Naive thymus-derived CD8-positive, alpha-beta T cell (primary cell): ENCODE results near the gene PARD3B. TPM values are rescaled to one million over a fixed set of nuclear protein-coding genes. Genes with fewer than 3 reads are reported as not detected.

Experiments
- ATAC-seq, 2 donors: fragments of 150-1000 bp; cut with Tn5 transposase in 1 of 2; sonication (Bioruptor Pico), chemical (Tn5 transposase) in 1 of 2; 1 replicate in 1 of 2; 2 replicates in 1 of 2; pipeline ENCODE4 v1.10.0; 2021; ENCODE audit warnings: mild to moderate bottlenecking in 2 of 2, moderate library complexity in 2 of 2
- POLR2A ChIA-PET: fragments of 350-600 bp; sonication (Branson Sonifier 250); formaldehyde crosslinking; loops from one replicate; lab custom pipeline; 2021; ENCODE audit warnings: antibody characterized with exemption; lab: Charles Lee
- DNase-seq, 10 donors: peaks; one replicate each; pipeline versions ENCODE4 v3.0.0 to v3.0.0-alpha.2; 2020 to 2022
- H3K27ac Mint-ChIP-seq, 10 donors: one replicate each; pipeline ENCODE4 v1.8.0; 2020 to 2022; ENCODE audit warnings: mild to moderate bottlenecking in 10 of 10, mixed read lengths in 10 of 10, moderate library complexity in 4 of 10, inconsistent platforms in 1 of 10
- H3K27me3 Mint-ChIP-seq, 5 donors: one replicate each; pipeline ENCODE4 v1.8.0; 2021 to 2022; ENCODE audit warnings: mixed read lengths in 5 of 5
- H3K36me3 Mint-ChIP-seq, 3 donors: one replicate each; pipeline ENCODE4 v1.8.0; 2020 to 2022; ENCODE audit warnings: mixed read lengths in 3 of 3, mild to moderate bottlenecking in 2 of 3, inconsistent platforms in 1 of 3
- H3K4me1 Mint-ChIP-seq, 4 donors: one replicate each; pipeline ENCODE4 v1.8.0; 2021 to 2022; ENCODE audit warnings: mixed read lengths in 4 of 4
- H3K4me3 Mint-ChIP-seq, 10 donors: one replicate each; pipeline ENCODE4 v1.8.0; 2020 to 2022; ENCODE audit warnings: mild to moderate bottlenecking in 10 of 10, mixed read lengths in 10 of 10, moderate library complexity in 6 of 10, inconsistent platforms in 1 of 10
- H3K9me3 Mint-ChIP-seq, 9 donors: one replicate each; pipeline ENCODE4 v1.8.0; 2020 to 2022; ENCODE audit warnings: mixed read lengths in 9 of 9, mild to moderate bottlenecking in 3 of 9, inconsistent platforms in 1 of 9, moderate library complexity in 1 of 9
- polyA plus RNA-seq, 3 donors: library from polyadenylated mRNA; unstranded; fragments of 300-500 nt; fragmentation: Illumina TruSeq; gene quantifications; one replicate each; pipeline ENCODE4 v1.2.3, GENCODE V29; 2021
- total RNA-seq, 8 experiments: library from RNA in 2 of 8; stranded (reverse) in 2 of 8; gene quantifications; one replicate each; pipeline ENCODE4 v1.2.3 and lab custom pipeline; 2021 to 2026

The PARD3B gene
- total and polyA plus RNA-seq, 5 experiments from 2014 or later, result 0.22 to 3.8 (median 1.3) TPM; not detected in 1

DNA sequence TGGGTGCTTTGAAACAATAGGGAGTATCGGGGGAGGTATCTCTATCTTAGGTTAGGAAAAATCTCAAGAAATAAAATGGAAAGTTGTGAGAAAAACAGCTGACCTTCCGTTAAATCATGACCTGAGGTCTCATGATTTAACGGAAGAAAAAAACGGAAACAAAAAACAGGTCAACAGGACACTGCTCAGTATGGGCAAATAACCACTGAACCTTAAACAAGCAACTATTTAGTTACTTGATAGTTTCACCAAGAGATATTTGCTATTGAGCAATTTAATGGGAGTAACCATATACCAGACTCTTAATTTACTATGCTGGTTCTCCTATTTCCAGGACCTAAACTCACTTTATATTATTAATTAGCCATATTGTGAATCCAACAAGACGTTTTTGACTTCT, 150.8 kb downstream of the PARD3B start:
- no peak overlapping the region for H3K4me3 Mint-ChIP-seq
- peaks cover 4 to 11% (median 10%) of the 10 kb centered on the region in 4 donors for H3K4me1 Mint-ChIP-seq
- peaks cover 0 to 3% (median 0%) of the 10 kb centered on the region in 9 donors for H3K9me3 Mint-ChIP-seq
- peaks cover 0 to 1% (median 0%) of the 10 kb centered on the region in 5 donors for H3K27me3 Mint-ChIP-seq
- no peak for ATAC-seq
- POLR2A ChIA-PET, result no interaction called here
- no peak for DNase-seq
- H3K36me3 Mint-ChIP-seq, result no peaks in the 10 kb centered on the region
- no peak overlapping the region for H3K27ac Mint-ChIP-seq

GRCh38 chr2:204705243-204705932, 160.1 kb downstream of the PARD3B start:
- H3K36me3 Mint-ChIP-seq, result no peaks in the 10 kb centered on the region
- no peak for DNase-seq
- H3K27ac Mint-ChIP-seq, result peak overlapping the region in 1 of 10 donors; percentile 36
- peaks cover 0 to 5% (median 0%) of the 10 kb centered on the region in 5 donors for H3K27me3 Mint-ChIP-seq
- no peak overlapping the region for H3K4me3 Mint-ChIP-seq
- H3K4me1 Mint-ChIP-seq, result no peaks in the 10 kb centered on the region
- H3K9me3 Mint-ChIP-seq, result no peaks in the 10 kb centered on the region
- no peak for ATAC-seq
- POLR2A ChIA-PET, result no interaction called here

- Mint-ChIP-seq H3K27ac (no peak overlapping the region), H3K9me3 (no peaks in the 10 kb centered on the region), H3K36me3 (no peaks in the 10 kb centered on the region), H3K27me3 (peaks cover 0 to 5% (median 0%) of the 10 kb centered on the region in 5 donors), H3K4me3 (no peak overlapping the region), H3K4me1 (no peaks in the 10 kb centered on the region)
- ATAC-seq (no peak), DNase-seq (no peak)
- POLR2A ChIA-PET, result no interaction called here
Measured at GRCh38 chr2:204706939-204707338, 161.7 kb downstream of the PARD3B start.

DNA sequence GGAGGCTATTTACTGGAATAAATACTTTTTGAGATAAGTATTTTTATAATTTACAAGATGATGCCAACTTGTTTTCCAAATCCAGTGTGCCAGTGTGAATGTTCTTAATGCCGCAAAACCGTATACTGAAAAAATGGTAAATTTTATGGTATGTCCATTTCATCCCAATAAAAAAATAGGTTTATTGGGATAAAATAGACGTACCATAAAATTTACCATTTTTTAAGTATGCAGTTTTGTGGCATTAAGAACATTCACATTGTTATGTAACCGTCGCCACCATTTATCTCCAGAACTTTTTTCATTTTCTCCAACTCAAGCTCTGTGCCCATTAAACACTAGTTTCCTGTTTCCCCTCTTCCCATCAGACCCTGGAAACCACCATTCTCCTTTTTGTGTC, 167.9 kb downstream of the PARD3B start:
- H3K4me1 Mint-ChIP-seq, result no peaks in the 10 kb centered on the region
- peak overlapping the region in 1 of 10 donors; percentile 35 for H3K27ac Mint-ChIP-seq
- peaks cover 0 to 8% (median 2%) of the 10 kb centered on the region in 3 donors for H3K36me3 Mint-ChIP-seq
- no peak for DNase-seq
- no peak for ATAC-seq
- H3K27me3 Mint-ChIP-seq, result peaks cover 0 to 2% (median 0%) of the 10 kb centered on the region in 5 donors
- H3K9me3 Mint-ChIP-seq, result peaks cover 0 to 19% (median 0%) of the 10 kb centered on the region in 9 donors
- H3K4me3 Mint-ChIP-seq, result no peak overlapping the region
- POLR2A ChIA-PET, result no interaction called here

GRCh38 chr2:204715361-204715760, 170.1 kb downstream of the PARD3B start:
- POLR2A ChIA-PET, result no interaction called here
- Mint-ChIP-seq H3K27me3 (peaks cover 0 to 4% (median 0%) of the 10 kb centered on the region in 5 donors), H3K4me1 (no peaks in the 10 kb centered on the region), H3K27ac (no peak overlapping the region), H3K36me3 (peaks cover 0 to 8% (median 2%) of the 10 kb centered on the region in 3 donors), H3K4me3 (no peak overlapping the region), H3K9me3 (peaks cover 0 to 19% (median 0%) of the 10 kb centered on the region in 9 donors)
- ATAC-seq, result no peak
- DNase-seq, result no peak

GRCh38 chr2:204717591-204717990, 172.3 kb downstream of the PARD3B start:
- Mint-ChIP-seq H3K27ac (no peak overlapping the region), H3K4me3 (no peak overlapping the region), H3K9me3 (peaks cover 0 to 19% (median 0%) of the 10 kb centered on the region in 9 donors), H3K4me1 (no peaks in the 10 kb centered on the region), H3K36me3 (peaks cover 0 to 8% (median 2%) of the 10 kb centered on the region in 3 donors), H3K27me3 (peaks cover 0 to 4% (median 0%) of the 10 kb centered on the region in 5 donors)
- DNase-seq (no peak), ATAC-seq (no peak)
- POLR2A ChIA-PET, result interaction anchor here (0.6 kb wide), 1 partner anchor 47 kb away, joined by 5 read pairs; no protein-coding TSS in a partner anchor

DNA sequence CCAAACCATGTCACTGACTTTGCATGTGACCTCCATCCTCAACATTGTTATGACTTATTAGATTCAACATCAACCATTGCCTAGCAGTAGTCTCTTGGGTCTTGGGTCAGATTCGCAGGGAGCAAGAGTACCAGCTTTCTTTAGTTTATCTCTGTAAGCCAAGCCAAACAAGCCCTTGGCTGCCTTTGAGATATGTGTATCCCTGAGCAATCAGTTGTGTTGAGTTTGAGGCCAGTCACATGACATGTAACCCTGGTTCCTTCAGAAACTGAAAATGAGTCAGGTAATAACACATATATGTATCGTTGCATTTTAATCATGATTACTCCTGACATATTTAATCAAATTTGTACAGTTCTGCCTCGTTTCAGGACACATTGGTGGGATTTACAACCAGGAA, 173.3 kb downstream of the PARD3B start:
- no peak overlapping the region for H3K4me3 Mint-ChIP-seq
- no peak for DNase-seq
- POLR2A ChIA-PET, result no interaction called here
- no peak overlapping the region for H3K27ac Mint-ChIP-seq
- H3K9me3 Mint-ChIP-seq, result peaks cover 0 to 19% (median 0%) of the 10 kb centered on the region in 9 donors
- ATAC-seq, result no peak
- H3K27me3 Mint-ChIP-seq, result peaks cover 0 to 7% (median 0%) of the 10 kb centered on the region in 5 donors
- H3K36me3 Mint-ChIP-seq, result peaks cover 0 to 8% (median 2%) of the 10 kb centered on the region in 3 donors
- H3K4me1 Mint-ChIP-seq, result no peaks in the 10 kb centered on the region

- no peak overlapping the region for H3K27ac Mint-ChIP-seq
- peaks cover 0 to 8% (median 2%) of the 10 kb centered on the region in 3 donors for H3K36me3 Mint-ChIP-seq
- ATAC-seq (no peak), DNase-seq (no peak)
- POLR2A ChIA-PET, result no interaction called here
- peaks cover 0 to 18% (median 0%) of the 10 kb centered on the region in 9 donors for H3K9me3 Mint-ChIP-seq
- H3K27me3 Mint-ChIP-seq, result peaks cover 0 to 7% (median 0%) of the 10 kb centered on the region in 5 donors
- no peaks in the 10 kb centered on the region for H3K4me1 Mint-ChIP-seq
- no peak overlapping the region for H3K4me3 Mint-ChIP-seq
Measured at GRCh38 chr2:204720874-204721273, 175.6 kb downstream of the PARD3B start.

DNA sequence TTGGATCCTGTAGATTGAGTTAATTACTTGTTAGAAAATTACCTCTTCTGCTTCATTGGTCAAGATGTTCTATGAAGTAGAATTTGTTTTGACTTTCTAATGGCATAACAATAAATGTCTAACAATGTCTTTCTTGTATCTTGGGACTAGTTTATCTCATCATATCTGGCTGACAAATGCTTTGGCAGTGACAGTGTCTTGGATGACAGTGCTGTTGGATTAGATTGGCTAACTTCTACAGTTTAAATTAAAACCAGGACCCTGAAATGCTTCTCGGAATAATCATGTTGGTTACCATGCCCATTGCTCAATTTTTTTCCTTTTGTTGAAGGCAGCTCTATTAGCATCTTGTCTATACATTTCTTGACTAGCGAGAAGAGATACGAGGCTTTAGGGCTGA, 176.9 kb downstream of the PARD3B start:
- peaks cover 0 to 5% (median 0%) of the 10 kb centered on the region in 3 donors for H3K36me3 Mint-ChIP-seq
- H3K4me1 Mint-ChIP-seq, result no peaks in the 10 kb centered on the region

DNA sequence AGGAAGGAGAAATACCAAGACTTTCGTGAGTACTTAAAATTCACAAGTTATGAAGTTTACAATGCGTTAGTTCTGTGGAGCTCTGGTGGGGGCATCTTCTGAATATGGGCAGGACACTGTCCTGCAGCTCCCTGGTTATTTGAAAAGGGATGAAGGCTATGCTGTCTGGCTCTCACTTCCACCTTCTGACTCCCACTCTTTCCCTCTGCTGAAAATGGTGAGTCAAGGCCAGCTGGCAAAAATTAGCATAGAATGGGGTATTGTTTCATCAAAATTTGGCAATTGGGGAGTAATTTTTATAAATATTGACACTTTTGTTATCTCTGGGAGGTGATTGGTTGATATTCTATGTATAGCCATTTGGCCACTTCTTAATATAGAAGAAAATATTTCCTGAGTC, 177.4 kb downstream of the PARD3B start:
- peaks cover 0 to 5% (median 0%) of the 10 kb centered on the region in 9 donors for H3K9me3 Mint-ChIP-seq
- POLR2A ChIA-PET, result no interaction called here
- peaks cover 0 to 7% (median 0%) of the 10 kb centered on the region in 5 donors for H3K27me3 Mint-ChIP-seq
- H3K4me1 Mint-ChIP-seq, result no peaks in the 10 kb centered on the region
- DNase-seq (no peak), ATAC-seq (no peak)
- H3K27ac Mint-ChIP-seq, result no peak overlapping the region
- H3K36me3 Mint-ChIP-seq, result peaks cover 0 to under 1% (median 0%) of the 10 kb centered on the region in 3 donors
- H3K4me3 Mint-ChIP-seq, result no peak overlapping the region

More for the DNA sequence above, 176.9 kb downstream of the PARD3B start:
- no peak overlapping the region for H3K27ac Mint-ChIP-seq
- POLR2A ChIA-PET, result no interaction called here
- ATAC-seq, result no peak
- peaks cover 0 to 7% (median 0%) of the 10 kb centered on the region in 5 donors for H3K27me3 Mint-ChIP-seq
- peaks cover 0 to 6% (median 0%) of the 10 kb centered on the region in 9 donors for H3K9me3 Mint-ChIP-seq
- H3K4me3 Mint-ChIP-seq, result no peak overlapping the region
- DNase-seq, result no peak

DNA sequence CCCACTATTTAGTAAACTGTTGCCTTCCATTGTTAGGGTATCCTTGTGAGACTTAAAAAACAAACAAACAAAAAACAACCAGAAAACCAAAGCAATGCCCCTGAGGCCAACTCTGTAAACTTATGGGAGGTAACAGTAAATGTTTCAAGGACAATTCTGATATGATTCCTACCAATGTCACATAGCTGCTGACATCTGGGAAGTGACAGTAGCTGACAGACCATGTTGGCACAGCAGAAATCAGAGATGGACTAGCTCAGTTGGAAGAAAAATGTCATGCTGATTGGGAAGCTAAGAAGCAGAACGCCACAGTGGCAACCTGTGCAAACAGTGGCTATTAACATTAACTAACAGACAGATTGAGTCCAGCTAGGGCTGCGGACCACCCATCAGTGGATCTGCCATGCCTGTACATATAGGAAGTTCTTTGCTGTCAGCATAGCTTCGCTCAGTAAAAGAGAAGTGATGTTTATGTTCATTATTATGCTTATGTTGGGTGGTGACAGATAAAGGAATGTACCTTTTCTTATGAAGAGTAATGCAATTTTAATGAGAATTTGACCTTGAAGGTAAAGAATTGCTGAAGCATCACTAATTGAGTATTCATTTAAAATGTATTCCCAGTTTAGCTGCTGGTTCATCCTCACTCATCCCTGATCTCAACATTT, 180.6 kb downstream of the PARD3B start:
- ATAC-seq (no peak), DNase-seq (no peak)
- H3K4me3 Mint-ChIP-seq, result no peak overlapping the region
- H3K9me3 Mint-ChIP-seq, result no peaks in the 10 kb centered on the region
- H3K27ac Mint-ChIP-seq, result no peak overlapping the region
- POLR2A ChIA-PET, result no interaction called here
- H3K36me3 Mint-ChIP-seq, result no peaks in the 10 kb centered on the region
- H3K27me3 Mint-ChIP-seq, result peaks cover 0 to 3% (median 1%) of the 10 kb centered on the region in 5 donors
- H3K4me1 Mint-ChIP-seq, result no peaks in the 10 kb centered on the region

- H3K27me3 Mint-ChIP-seq, result peaks cover 0 to 3% (median 1%) of the 10 kb centered on the region in 5 donors
- no peak for DNase-seq
- no peaks in the 10 kb centered on the region for H3K36me3 Mint-ChIP-seq
- POLR2A ChIA-PET, result no interaction called here
- no peak overlapping the region for H3K27ac Mint-ChIP-seq
- H3K4me3 Mint-ChIP-seq, result no peak overlapping the region
- no peaks in the 10 kb centered on the region for H3K4me1 Mint-ChIP-seq
- no peak for ATAC-seq
- H3K9me3 Mint-ChIP-seq, result no peaks in the 10 kb centered on the region
Measured at GRCh38 chr2:204726831-204727230, 181.6 kb downstream of the PARD3B start.

DNA sequence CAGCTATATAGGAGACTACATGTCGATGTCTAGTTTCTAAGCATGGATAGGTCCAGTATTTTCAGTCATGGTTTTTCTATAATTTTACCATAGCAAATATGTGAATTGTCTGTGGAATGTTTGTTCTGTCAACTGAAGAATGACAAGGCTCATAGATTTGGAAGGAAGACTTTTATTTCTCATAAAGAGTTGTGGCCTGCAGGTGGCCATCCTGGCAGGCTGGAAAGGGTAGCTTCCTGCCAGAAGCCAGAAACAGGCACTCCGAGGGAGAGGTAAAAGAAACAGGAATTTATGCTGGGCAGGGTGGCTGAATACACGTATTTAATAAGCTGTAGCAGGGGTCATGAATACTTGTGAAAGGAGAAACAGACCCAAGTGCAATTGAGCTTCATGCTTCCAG, 182.1 kb downstream of the PARD3B start:
- POLR2A ChIA-PET, result no interaction called here
- no peak overlapping the region for H3K4me3 Mint-ChIP-seq

More for the DNA sequence above, 182.1 kb downstream of the PARD3B start:
- Mint-ChIP-seq H3K4me1 (no peaks in the 10 kb centered on the region), H3K27ac (no peak overlapping the region), H3K36me3 (no peaks in the 10 kb centered on the region), H3K9me3 (no peaks in the 10 kb centered on the region), H3K27me3 (peaks cover 0 to 3% (median 1%) of the 10 kb centered on the region in 5 donors)
- DNase-seq, result no peak
- ATAC-seq, result no peak
